GM23338 (cell line): ENCODE results near the gene TCERG1L. TPM values are rescaled to one million over a fixed set of nuclear protein-coding genes. Genes with fewer than 3 reads are reported as not detected.

Experiments used
- ATAC-seq: fragments of 200-7000 bp; cut with Tn5 transposase; 3 replicates; pipeline ENCODE4 v1.9.1; 2020
- DNase-seq: peaks from one replicate; pipeline ENCODE4 v3.0.0-alpha.2; 2015; ENCODE audit warnings: low spot score
- H2AFZ ChIP-seq: fragments of 200-600 bp; sonication (generic); 2 replicates; pipeline ENCODE4 v1.8.0; 2016; ENCODE audit warnings: antibody characterized with exemption, mild to moderate bottlenecking, moderate library complexity
- H3F3A ChIP-seq: fragments of 200-600 bp; sonication (generic); replicated peaks from 2 replicates; pipeline ENCODE4 v1.8.0; 2017; ENCODE audit warnings: antibody characterized with exemption, mixed run types, low read depth
- H3K27ac ChIP-seq: fragments of 200-600 bp; sonication (generic); 2 replicates; pipeline ENCODE4 v1.6.1; 2016; ENCODE audit warnings: low read depth
- H3K27me3 ChIP-seq: fragments of 200-600 bp; sonication (generic); 2 replicates; pipeline ENCODE4 v1.8.0; 2016; ENCODE audit warnings: mild to moderate bottlenecking, mixed run types, moderate library complexity; ENCODE audit not compliant: insufficient read depth
- H3K36me3 ChIP-seq: fragments of 200-600 bp; sonication (generic); 2 replicates; pipeline ENCODE4 v1.8.0; 2016; ENCODE audit warnings: mild to moderate bottlenecking; ENCODE audit not compliant: insufficient read depth
- H3K4me1 ChIP-seq: fragments of 200-600 bp; sonication (generic); 2 replicates; pipeline ENCODE4 v1.8.0; 2016; ENCODE audit warnings: mild to moderate bottlenecking, moderate library complexity; ENCODE audit not compliant: insufficient read depth
- H3K4me2 ChIP-seq: fragments of 200-600 bp; sonication (generic); 2 replicates; pipeline ENCODE4 v1.7.1; 2017; ENCODE audit warnings: mixed run types
- H3K4me3 ChIP-seq: fragments of 200-600 bp; sonication (generic); 2 replicates; pipeline ENCODE4 v1.6.1; 2016; ENCODE audit warnings: mixed run types
- H3K79me2 ChIP-seq: fragments of 200-600 bp; sonication (generic); replicated peaks from 2 replicates; pipeline ENCODE4 v1.8.0; 2017; ENCODE audit warnings: mild to moderate bottlenecking; ENCODE audit not compliant: insufficient read depth
- H3K9me2 ChIP-seq: fragments of 200-600 bp; sonication (generic); 2 replicates; pipeline ENCODE4 v1.8.0; 2017; ENCODE audit not compliant: insufficient read depth
- H4K20me1 ChIP-seq: fragments of 200-600 bp; sonication (generic); replicated peaks from 2 replicates; pipeline ENCODE4 v1.8.0; 2017; ENCODE audit warnings: mild to moderate bottlenecking; ENCODE audit not compliant: insufficient read depth
- H3K27ac Mint-ChIP-seq: 2 replicates; pipeline ENCODE4 v1.8.0; 2020; ENCODE audit warnings: inconsistent platforms, mild to moderate bottlenecking, moderate library complexity, mixed read lengths
- H3K27me3 Mint-ChIP-seq: 3 replicates; pipeline ENCODE4 v1.8.0; 2022; ENCODE audit warnings: low read depth, mild to moderate bottlenecking, moderate library complexity, mixed read lengths, inconsistent platforms; ENCODE audit not compliant: insufficient read depth, poor library complexity
- H3K36me3 Mint-ChIP-seq: 3 replicates; pipeline ENCODE4 v1.8.0; 2021; ENCODE audit warnings: low read depth, mild to moderate bottlenecking, inconsistent platforms, moderate library complexity, mixed read lengths
- H3K4me1 Mint-ChIP-seq: 3 replicates; pipeline ENCODE4 v1.8.0; 2020; ENCODE audit warnings: mild to moderate bottlenecking, inconsistent platforms, mixed read lengths
- H3K4me3 Mint-ChIP-seq: 3 replicates; pipeline ENCODE4 v1.8.0; 2021; ENCODE audit warnings: moderate library complexity, mild to moderate bottlenecking, inconsistent platforms, mixed read lengths
- H3K9me3 Mint-ChIP-seq: 3 replicates; pipeline ENCODE4 v1.8.0; 2020; ENCODE audit warnings: moderate library complexity, mild to moderate bottlenecking, inconsistent platforms, mixed read lengths
- EZH2 ChIP-seq: fragments of 200-600 bp; sonication (generic); IDR thresholded peaks from one replicate; pipeline ENCODE4 v1.8.0; 2017; ENCODE audit warnings: antibody characterized with exemption, mild to moderate bottlenecking, low read depth; ENCODE audit not compliant: unreplicated experiment
- EZH2phosphoT487 ChIP-seq: fragments of 200-600 bp; sonication (generic); IDR thresholded peaks from one replicate; pipeline ENCODE4 v1.8.1; 2018; ENCODE audit warnings: antibody characterized with exemption; ENCODE audit not compliant: unreplicated experiment
- NANOG ChIP-seq: IDR thresholded peaks from 2 replicates; pipeline ENCODE4 v1.6.1; 2016; ENCODE audit warnings: antibody characterized with exemption, borderline replicate concordance
- POLR2AphosphoS5 ChIP-seq: IDR thresholded peaks from 2 replicates; pipeline ENCODE4 v1.6.1; 2016; ENCODE audit warnings: antibody characterized with exemption, low read depth
- ZNF114 ChIP-seq: fragments of 250-450 bp; sonication (Bioruptor Pico); IDR thresholded peaks from 2 replicates; pipeline ENCODE4 v1.5.0; 2020; ENCODE audit warnings: mild to moderate bottlenecking, moderate library complexity
- ZNF331 ChIP-seq: fragments of 250-450 bp; sonication (Bioruptor Pico); IDR thresholded peaks from 2 replicates; pipeline ENCODE4 v1.5.0; 2020; ENCODE audit warnings: low read depth, mild to moderate bottlenecking, moderate library complexity
- polyA plus RNA-seq: library from polyadenylated mRNA; unstranded; fragments of >200 nt; fragmentation: Nextera tagmentation; extraction: Ambion mirVana; gene quantifications from 2 replicates; pipeline ENCODE4 v1.2.1, GENCODE V29; 2016
- total RNA-seq: library from RNA; depleted of rRNA; stranded (reverse); fragments of >200 nt; shearing (Covaris generic); gene quantifications from 2 replicates; pipeline ENCODE4 v1.2.3, GENCODE V29; 2014
- TF ChIP-seq, protein P1 (sequence below): fragments of 250-450 bp; sonication (Bioruptor Pico); IDR thresholded peaks from 2 replicates; pipeline ENCODE4 v1.5.0; 2020; ENCODE audit warnings: mild to moderate bottlenecking, moderate library complexity
- TF ChIP-seq, protein P2 (sequence below): IDR thresholded peaks from 2 replicates; pipeline ENCODE4 v1.6.1; 2016; ENCODE audit warnings: antibody characterized with exemption
- TF ChIP-seq, protein P3 (sequence below), 2 experiments: fragments of 200-600 bp in 1 of 2; sonication (generic) in 1 of 2; conservative IDR thresholded peaks; 2 replicates each; pipeline versions ENCODE4 v1.5.1 to v1.6.1; 2016 to 2017; ENCODE audit warnings: antibody characterized with exemption in 2 of 2, low read depth in 2 of 2, mild to moderate bottlenecking in 2 of 2, moderate library complexity in 1 of 2
- TF ChIP-seq, protein P4 (sequence below): IDR thresholded peaks from one replicate; pipeline ENCODE4 v1.6.1; 2018; ENCODE audit warnings: antibody characterized with exemption; ENCODE audit not compliant: unreplicated experiment

The TCERG1L gene
- total and polyA plus RNA-seq, 2 experiments from 2014 or later = 3.9 to 5.5 TPM

DNA sequence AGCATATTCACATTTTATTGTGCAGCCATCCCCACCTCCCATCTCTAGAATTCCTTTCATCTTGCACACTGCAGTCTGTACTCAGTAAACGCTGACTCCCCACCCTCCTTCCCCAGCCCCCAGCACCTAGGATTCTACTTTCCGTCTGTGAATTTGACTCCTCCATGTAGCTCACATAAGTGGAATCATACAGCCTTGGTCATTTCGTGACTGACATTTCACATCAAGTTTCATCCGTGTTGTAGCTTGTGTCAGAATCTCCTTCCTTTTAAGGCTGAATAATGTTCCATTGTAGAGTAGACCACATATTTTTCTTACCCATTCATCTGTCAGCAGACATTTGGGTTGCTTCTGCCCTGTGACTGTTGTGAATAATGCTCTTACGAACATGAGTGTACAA is 26.2 kb upstream of the TCERG1L start (continued):
- TF ChIP-seq, protein P1, sequence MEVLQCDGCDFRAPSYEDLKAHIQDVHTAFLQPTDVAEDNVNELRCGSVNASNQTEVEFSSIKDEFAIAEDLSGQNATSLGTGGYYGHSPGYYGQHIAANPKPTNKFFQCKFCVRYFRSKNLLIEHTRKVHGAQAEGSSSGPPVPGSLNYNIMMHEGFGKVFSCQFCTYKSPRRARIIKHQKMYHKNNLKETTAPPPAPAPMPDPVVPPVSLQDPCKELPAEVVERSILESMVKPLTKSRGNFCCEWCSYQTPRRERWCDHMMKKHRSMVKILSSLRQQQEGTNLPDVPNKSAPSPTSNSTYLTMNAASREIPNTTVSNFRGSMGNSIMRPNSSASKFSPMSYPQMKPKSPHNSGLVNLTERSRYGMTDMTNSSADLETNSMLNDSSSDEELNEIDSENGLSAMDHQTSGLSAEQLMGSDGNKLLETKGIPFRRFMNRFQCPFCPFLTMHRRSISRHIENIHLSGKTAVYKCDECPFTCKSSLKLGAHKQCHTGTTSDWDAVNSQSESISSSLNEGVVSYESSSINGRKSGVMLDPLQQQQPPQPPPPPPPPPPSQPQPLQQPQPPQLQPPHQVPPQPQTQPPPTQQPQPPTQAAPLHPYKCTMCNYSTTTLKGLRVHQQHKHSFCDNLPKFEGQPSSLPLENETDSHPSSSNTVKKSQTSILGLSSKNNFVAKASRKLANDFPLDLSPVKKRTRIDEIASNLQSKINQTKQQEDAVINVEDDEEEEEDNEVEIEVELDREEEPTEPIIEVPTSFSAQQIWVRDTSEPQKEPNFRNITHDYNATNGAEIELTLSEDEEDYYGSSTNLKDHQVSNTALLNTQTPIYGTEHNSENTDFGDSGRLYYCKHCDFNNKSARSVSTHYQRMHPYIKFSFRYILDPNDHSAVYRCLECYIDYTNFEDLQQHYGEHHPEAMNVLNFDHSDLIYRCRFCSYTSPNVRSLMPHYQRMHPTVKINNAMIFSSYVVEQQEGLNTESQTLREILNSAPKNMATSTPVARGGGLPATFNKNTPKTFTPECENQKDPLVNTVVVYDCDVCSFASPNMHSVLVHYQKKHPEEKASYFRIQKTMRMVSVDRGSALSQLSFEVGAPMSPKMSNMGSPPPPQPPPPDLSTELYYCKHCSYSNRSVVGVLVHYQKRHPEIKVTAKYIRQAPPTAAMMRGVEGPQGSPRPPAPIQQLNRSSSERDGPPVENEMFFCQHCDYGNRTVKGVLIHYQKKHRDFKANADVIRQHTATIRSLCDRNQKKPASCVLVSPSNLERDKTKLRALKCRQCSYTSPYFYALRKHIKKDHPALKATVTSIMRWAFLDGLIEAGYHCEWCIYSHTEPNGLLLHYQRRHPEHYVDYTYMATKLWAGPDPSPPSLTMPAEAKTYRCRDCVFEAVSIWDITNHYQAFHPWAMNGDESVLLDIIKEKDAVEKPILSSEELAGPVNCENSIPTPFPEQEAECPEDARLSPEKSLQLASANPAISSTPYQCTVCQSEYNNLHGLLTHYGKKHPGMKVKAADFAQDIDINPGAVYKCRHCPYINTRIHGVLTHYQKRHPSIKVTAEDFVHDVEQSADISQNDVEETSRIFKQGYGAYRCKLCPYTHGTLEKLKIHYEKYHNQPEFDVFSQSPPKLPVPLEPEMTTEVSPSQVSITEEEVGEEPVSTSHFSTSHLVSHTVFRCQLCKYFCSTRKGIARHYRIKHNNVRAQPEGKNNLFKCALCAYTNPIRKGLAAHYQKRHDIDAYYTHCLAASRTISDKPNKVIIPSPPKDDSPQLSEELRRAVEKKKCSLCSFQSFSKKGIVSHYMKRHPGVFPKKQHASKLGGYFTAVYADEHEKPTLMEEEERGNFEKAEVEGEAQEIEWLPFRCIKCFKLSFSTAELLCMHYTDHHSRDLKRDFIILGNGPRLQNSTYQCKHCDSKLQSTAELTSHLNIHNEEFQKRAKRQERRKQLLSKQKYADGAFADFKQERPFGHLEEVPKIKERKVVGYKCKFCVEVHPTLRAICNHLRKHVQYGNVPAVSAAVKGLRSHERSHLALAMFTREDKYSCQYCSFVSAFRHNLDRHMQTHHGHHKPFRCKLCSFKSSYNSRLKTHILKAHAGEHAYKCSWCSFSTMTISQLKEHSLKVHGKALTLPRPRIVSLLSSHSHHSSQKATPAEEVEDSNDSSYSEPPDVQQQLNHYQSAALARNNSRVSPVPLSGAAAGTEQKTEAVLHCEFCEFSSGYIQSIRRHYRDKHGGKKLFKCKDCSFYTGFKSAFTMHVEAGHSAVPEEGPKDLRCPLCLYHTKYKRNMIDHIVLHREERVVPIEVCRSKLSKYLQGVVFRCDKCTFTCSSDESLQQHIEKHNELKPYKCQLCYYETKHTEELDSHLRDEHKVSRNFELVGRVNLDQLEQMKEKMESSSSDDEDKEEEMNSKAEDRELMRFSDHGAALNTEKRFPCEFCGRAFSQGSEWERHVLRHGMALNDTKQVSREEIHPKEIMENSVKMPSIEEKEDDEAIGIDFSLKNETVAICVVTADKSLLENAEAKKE = no peak

DNA sequence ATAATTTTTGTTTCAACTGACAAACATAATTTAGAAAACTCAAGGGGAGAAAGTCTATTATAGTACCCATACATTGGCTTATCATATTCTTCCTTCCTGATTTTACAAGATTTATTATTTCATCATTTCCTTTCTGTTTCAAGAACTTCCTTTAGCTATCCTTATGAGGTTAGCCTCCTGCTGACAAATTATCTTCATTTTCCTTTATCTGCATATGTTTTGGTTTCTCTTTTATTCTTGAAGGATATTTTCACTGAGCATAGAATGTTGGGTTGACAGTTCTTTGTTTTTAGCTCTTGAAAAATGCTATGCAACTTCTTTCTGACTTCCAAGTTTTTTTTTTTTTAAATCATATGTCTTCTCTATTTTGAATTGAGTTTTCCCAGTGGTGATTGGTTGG is 21.3 kb upstream of the TCERG1L start:
- Mint-ChIP-seq H3K9me3 (peaks cover 91% of the 10 kb centered on the region), H3K4me3 (no peak overlapping the region), H3K36me3 (peaks cover 5% of the 10 kb centered on the region; the same call in 2 of the 3 replicates), H3K27ac (no peak overlapping the region), H3K27me3 (no peaks in the 10 kb centered on the region), H3K4me1 (no peaks in the 10 kb centered on the region)
- DNase-seq (no peak), ATAC-seq (no peak)
- H3K4me2 ChIP-seq = no peak overlapping the region
- no peaks in the 10 kb centered on the region for H4K20me1 ChIP-seq
- H3F3A ChIP-seq = no peaks in the 10 kb centered on the region
- H3K4me1 ChIP-seq = no peaks in the 10 kb centered on the region
- no peaks in the 10 kb centered on the region for H3K27me3 ChIP-seq
- no peaks in the 10 kb centered on the region for H3K79me2 ChIP-seq
- no peaks in the 10 kb centered on the region for H3K9me2 ChIP-seq
- no peak overlapping the region for H3K4me3 ChIP-seq
- H2AFZ ChIP-seq = no peak overlapping the region
- no peaks in the 10 kb centered on the region for H3K36me3 ChIP-seq
- H3K27ac ChIP-seq = no peak overlapping the region
- TF ChIP-seq ZNF331 (CRISPR knock-in tag) (no peak), EZH2phosphoT487 (no peak), NANOG (no peak), POLR2AphosphoS5 (no peak), ZNF114 (no peak), EZH2 (no peak)
- TF ChIP-seq, protein P2, sequence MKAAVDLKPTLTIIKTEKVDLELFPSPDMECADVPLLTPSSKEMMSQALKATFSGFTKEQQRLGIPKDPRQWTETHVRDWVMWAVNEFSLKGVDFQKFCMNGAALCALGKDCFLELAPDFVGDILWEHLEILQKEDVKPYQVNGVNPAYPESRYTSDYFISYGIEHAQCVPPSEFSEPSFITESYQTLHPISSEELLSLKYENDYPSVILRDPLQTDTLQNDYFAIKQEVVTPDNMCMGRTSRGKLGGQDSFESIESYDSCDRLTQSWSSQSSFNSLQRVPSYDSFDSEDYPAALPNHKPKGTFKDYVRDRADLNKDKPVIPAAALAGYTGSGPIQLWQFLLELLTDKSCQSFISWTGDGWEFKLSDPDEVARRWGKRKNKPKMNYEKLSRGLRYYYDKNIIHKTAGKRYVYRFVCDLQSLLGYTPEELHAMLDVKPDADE = no peak
- TF ChIP-seq, protein P3, sequence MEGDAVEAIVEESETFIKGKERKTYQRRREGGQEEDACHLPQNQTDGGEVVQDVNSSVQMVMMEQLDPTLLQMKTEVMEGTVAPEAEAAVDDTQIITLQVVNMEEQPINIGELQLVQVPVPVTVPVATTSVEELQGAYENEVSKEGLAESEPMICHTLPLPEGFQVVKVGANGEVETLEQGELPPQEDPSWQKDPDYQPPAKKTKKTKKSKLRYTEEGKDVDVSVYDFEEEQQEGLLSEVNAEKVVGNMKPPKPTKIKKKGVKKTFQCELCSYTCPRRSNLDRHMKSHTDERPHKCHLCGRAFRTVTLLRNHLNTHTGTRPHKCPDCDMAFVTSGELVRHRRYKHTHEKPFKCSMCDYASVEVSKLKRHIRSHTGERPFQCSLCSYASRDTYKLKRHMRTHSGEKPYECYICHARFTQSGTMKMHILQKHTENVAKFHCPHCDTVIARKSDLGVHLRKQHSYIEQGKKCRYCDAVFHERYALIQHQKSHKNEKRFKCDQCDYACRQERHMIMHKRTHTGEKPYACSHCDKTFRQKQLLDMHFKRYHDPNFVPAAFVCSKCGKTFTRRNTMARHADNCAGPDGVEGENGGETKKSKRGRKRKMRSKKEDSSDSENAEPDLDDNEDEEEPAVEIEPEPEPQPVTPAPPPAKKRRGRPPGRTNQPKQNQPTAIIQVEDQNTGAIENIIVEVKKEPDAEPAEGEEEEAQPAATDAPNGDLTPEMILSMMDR (conservative IDR thresholded peaks at IDR 0.05; ENCODE audit: low read depth in 2 of 2) = no peak
- TF ChIP-seq, protein P4, sequence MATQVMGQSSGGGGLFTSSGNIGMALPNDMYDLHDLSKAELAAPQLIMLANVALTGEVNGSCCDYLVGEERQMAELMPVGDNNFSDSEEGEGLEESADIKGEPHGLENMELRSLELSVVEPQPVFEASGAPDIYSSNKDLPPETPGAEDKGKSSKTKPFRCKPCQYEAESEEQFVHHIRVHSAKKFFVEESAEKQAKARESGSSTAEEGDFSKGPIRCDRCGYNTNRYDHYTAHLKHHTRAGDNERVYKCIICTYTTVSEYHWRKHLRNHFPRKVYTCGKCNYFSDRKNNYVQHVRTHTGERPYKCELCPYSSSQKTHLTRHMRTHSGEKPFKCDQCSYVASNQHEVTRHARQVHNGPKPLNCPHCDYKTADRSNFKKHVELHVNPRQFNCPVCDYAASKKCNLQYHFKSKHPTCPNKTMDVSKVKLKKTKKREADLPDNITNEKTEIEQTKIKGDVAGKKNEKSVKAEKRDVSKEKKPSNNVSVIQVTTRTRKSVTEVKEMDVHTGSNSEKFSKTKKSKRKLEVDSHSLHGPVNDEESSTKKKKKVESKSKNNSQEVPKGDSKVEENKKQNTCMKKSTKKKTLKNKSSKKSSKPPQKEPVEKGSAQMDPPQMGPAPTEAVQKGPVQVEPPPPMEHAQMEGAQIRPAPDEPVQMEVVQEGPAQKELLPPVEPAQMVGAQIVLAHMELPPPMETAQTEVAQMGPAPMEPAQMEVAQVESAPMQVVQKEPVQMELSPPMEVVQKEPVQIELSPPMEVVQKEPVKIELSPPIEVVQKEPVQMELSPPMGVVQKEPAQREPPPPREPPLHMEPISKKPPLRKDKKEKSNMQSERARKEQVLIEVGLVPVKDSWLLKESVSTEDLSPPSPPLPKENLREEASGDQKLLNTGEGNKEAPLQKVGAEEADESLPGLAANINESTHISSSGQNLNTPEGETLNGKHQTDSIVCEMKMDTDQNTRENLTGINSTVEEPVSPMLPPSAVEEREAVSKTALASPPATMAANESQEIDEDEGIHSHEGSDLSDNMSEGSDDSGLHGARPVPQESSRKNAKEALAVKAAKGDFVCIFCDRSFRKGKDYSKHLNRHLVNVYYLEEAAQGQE = no peak
